ENCODE results near the gene AGPAT3. TPM values are rescaled to one million over a fixed set of nuclear protein-coding genes. Genes with fewer than 3 reads are reported as not detected.

Gene AGPAT3
- total and polyA plus RNA-seq, 3 donors from 2014 or later, result 64.5 to 77.5 (median 69.8) TPM

GRCh38 chr21:43997766-43998742 is 133.0 kb downstream of the AGPAT3 start:
- Histone ChIP-seq H3K27ac (no peak overlapping the region), H3K27me3 (no peaks in the 10 kb centered on the region), H3K36me3 (ENCODE audit: low read depth, missing control alignments) (no peaks in the 10 kb centered on the region), H3K9me3 (no peaks in the 10 kb centered on the region), H3K4me3 (no peak overlapping the region), H3K4me1 (peaks cover 5% of the 10 kb centered on the region)
- no peak for DNase-seq
- 85 to 86% methylated on average over 5 of the region's 5 CpGs for WGBS, 2 donors
- no peak for TF ChIP-seq CTCF (IDR thresholded peaks at IDR 0.05)
- TF ChIP-seq POLR2A (IDR thresholded peaks at IDR 0.05), result no peak
- intact Hi-C loops (cut with DNase I; ENCODE audit: low total_unique reads), result no loop called here

DNA sequence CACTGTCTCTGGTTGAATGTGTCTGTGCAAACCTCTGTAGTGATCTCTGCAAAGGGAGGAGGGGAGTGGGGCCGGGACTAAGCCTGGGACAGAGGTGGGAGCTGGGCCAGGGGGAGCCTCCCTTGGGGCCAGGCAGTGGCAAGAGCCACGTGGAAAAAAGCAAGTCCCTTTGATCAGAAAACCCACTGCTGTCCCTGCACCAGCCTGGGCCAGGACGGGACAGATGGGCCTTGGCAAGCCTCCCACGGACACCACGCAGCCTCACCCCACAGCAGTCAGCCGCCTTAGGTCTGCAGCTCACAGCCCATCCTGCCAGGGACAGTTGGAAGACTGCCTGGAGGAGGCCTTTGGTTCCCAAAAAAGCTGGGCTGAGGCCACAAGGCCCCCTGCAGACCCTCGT is 135.3 kb downstream of the AGPAT3 start:
- Histone ChIP-seq H3K36me3 (ENCODE audit: low read depth, missing control alignments) (no peaks in the 10 kb centered on the region), H3K4me3 (no peak overlapping the region), H3K9me3 (no peaks in the 10 kb centered on the region), H3K27ac (no peak overlapping the region), H3K27me3 (no peaks in the 10 kb centered on the region), H3K4me1 (no peaks in the 10 kb centered on the region)
- 51 to 55% methylated on average over 5 to 7 of the region's 7 CpGs for WGBS, 2 donors
- intact Hi-C loops (cut with DNase I; ENCODE audit: low total_unique reads), result no loop called here
- no peak for DNase-seq
- TF ChIP-seq POLR2A (IDR thresholded peaks at IDR 0.05) (no peak), CTCF (IDR thresholded peaks at IDR 0.05) (no peak)

DNA sequence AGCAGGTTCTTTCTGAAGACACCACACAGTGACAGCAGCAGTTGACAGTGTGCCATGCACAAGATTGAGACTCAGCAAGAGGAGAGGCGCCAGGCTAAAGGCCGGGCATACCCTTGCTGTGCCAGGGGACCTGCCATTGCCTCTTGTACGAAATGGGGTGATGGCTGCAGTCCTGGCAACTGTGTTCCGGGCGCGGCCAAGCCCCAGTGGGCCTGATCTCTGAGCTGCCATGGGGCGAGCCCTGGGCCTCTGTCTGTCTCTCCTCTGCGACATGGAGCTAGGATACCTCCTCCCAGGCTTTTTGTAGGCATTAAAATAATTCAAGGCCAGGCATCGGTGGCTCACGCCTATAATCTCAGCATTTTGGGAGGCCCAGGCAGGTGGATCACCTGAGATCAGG is 137.5 kb downstream of the AGPAT3 start:
- no peak overlapping the region for H3K27ac ChIP-seq
- TF ChIP-seq CTCF (IDR thresholded peaks at IDR 0.05), result no peak
- TF ChIP-seq POLR2A (IDR thresholded peaks at IDR 0.05), result no peak
- intact Hi-C loops (cut with DNase I; ENCODE audit: low total_unique reads), result no loop called here
- DNase-seq, result no peak
- no peaks in the 10 kb centered on the region for H3K27me3 ChIP-seq
- H3K36me3 ChIP-seq (ENCODE audit: low read depth, missing control alignments), result no peaks in the 10 kb centered on the region
- no peaks in the 10 kb centered on the region for H3K9me3 ChIP-seq
- no peak overlapping the region for H3K4me3 ChIP-seq
- H3K4me1 ChIP-seq, result peaks cover 16% of the 10 kb centered on the region
- 92 to 94% methylated on average over 10 of the region's 10 CpGs for WGBS, 2 donors

- H3K4me1 ChIP-seq, result peaks cover 16% of the 10 kb centered on the region
- TF ChIP-seq POLR2A (IDR thresholded peaks at IDR 0.05), result no peak
- no peak for TF ChIP-seq CTCF (IDR thresholded peaks at IDR 0.05)
- DNase-seq, result no peak
- H3K36me3 ChIP-seq (ENCODE audit: low read depth, missing control alignments), result no peaks in the 10 kb centered on the region
- H3K27me3 ChIP-seq, result no peaks in the 10 kb centered on the region
- H3K9me3 ChIP-seq, result no peaks in the 10 kb centered on the region
- H3K4me3 ChIP-seq, result no peak overlapping the region
- intact Hi-C loops (cut with DNase I; ENCODE audit: low total_unique reads), result no loop called here
- 88 to 91% methylated on average over 5 of the region's 5 CpGs for WGBS, 2 donors
- no peak overlapping the region for H3K27ac ChIP-seq
Measured at GRCh38 chr21:44003307-44003966, 138.4 kb downstream of the AGPAT3 start.

Data from testis (tissue), 3 donors.